NCI-H2196 (cell line): ENCODE results near the gene CTPS1.

Source experiments
- DNase-seq: peaks from one replicate; lab custom pipeline; 2025; ENCODE audit not compliant: unreplicated experiment; lab: John Stamatoyannopoulos, UW

The CTPS1 gene

DNA sequence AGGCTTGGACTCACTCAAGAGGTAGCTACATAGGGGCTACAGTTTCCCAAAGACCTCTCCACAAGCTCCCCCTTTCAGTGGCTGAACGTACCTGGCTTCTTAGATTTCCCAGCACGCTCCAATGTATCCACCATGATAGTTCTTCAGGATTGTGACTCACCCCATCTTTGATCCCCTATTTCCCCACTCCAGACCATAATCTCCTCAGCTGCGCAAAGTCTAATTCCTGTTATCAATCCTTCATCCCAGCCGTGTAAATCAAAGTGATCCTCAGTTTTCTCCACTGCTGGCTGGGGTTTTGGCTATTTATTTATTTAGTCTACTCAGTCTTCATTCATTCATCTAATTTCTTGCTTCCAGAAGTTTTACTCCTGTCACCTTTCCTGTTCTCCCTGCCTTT, 13.1 kb upstream of the CTPS1 start:
- no peak for DNase-seq

DNA sequence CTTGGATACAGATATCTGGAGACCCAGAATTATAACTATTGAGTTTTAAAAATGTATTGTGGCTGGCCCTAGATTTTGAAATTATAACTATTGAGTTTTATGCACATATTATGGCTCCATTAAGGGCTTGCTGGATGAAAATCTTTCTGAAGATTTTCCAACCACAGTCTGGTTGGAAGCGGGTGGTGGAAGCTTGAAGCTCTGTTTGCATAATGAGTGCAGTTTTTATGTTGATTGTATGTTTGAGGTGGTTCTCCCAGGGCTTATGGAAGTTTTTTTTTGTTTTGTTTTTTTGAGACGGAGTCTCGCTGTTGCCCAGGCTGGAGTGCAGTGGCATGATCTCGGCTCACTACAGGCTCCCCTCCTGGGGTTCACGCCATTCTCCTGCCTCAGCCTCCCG, 10.1 kb upstream of the CTPS1 start:
- DNase-seq: no peak

DNA sequence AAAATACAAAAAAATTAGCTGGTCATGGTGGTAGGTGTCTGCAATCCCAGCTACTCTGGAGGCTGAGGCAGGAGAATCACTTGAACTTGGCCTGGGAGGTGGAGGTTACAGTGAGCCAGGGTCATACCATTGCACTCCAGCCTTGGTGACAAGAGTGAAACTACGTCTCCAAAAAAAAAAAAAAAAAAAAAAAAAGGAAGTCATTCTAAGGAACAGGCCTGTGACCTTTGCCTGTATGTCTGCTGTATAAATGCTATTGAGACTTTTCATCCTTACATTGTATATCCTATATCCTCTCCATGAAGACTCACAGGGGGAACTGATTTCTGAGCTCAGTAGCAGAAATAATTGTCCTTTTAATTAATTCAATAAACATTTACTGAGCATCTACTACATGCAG, 7.5 kb upstream of the CTPS1 start:
- no peak for DNase-seq

DNA sequence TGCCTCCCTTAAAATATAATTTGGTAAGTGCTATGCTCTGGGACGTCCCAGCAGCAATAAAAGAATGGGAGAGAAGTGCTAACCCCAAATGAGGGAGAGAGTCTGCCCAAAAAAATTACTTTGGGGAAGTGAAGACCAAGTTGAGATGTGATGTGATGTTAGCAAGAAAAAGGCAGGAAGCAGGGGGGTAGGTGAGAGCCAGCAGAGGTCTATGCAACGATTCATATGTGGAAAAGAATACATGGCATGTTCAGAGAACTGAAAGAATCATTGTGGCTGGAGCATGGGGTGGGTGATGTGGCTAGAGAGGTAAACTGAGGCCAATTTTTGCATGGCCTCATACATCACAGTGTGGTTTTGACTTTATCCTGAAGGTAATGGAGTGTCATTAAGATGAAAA, 5.6 kb upstream of the CTPS1 start:
- no peak for DNase-seq

DNA sequence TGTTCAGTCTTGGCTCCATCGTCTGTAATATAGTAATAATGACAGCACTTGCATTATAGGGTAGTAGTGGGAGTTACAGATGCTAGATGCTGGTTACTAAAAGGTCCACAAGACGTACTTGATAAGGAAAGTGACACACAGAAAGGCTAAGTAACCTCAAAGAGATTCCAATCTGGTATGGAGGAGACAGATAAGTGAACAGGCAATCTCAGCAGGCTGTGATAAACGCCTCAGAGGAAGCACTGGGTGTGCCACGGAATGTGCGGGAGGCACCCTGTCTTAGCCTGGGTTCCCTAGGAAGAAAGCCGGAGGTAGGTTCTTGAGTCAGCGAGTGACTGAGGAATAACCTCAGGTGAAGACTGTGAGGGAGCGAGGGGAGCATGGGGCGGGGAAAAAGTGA, 4.6 kb upstream of the CTPS1 start:
- no peak for DNase-seq

DNA sequence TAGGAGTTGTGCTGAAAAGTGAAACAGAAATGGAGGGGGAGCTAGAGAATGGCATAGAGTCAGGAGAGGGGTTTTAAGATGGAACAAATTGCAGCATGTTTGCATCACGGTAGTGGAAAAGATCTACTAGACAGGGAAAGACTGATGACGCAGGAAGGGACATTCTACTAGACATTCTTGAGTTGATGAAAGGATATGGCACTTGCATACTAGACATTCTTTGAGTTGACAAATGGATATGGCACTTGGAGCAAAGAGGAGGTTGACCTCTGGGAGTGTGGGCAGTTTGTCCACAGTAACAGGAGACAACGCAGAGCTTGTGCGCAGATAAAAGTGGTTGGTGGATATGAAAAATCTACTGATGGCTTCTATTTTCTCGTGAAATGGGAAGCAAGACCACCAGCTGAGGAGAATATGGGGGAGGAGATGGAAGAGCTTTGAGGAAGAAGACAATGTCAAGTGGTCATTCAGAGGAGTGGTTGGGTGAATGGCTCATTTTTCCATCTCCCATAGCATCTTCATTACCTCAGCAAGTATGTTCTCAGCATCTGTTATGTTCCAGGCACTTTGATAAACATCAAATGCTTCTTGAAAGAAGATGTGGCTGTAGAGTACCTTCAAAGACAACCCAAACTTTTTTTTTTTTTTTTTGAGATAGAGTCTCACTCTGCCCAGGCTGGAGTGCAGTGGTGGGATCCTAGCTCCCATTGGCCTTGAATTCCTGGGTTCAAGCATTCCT, 2.4 kb upstream of the CTPS1 start:
- no peak for DNase-seq

DNA sequence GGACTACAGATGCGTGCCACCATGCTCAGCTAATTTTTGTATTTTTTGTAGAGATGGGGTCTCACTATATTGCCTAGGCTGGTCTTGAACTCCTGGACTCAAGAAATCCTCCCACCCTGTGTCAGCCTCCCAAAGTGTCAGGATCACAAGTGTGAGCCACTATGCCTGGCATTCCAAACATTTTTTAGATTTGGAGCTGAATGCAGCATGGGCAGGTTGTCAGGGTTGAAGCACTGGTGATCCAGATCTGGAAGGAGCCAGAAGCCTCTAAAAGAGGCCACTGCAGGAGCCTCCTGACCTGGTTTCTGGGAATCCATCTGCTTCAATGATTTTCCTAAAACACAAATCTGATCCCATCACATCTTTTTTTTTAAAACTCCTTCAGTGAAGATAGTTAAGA, 1.8 kb upstream of the CTPS1 start:
- DNase-seq: no peak

DNA sequence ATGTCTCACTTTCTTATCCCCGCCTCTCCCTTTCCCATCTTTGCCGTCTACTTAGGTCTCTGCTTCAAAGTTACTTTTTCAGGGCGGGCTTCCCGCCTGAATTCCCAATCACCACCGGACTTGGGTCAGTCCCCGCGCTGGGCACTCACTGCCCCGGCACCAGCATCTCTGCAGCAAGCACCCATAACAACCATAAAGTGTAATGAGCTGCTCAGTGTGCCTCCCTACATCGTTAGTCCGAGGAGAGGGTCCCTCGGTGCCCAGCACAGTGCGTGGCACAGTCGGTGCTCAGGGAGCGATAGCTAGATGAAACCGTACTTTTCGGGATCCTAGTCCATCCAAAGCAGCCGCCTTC, 633 bp upstream of the CTPS1 start:
- DNase-seq: no peak

DNA sequence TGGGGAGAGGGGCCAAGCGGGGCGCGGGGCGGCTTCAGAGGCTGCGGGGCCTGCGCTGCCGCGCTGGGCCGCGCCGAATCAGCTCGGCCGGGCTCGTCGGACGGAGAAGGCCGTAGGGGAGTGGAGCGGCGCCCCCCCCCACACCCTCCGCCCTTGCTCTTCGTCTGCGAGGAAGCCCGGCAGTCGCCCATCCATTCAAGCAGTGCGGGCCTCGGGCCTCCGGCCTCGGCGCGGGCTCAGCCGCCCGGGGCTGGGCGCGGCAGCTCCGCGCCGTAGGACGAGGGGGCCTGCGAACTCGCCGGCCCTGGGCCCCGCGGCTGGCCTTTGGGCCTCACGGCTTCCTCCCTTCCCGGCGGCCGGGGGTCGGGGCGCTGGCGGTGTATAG, 564 bp downstream of the CTPS1 start:
- no peak for DNase-seq

DNA sequence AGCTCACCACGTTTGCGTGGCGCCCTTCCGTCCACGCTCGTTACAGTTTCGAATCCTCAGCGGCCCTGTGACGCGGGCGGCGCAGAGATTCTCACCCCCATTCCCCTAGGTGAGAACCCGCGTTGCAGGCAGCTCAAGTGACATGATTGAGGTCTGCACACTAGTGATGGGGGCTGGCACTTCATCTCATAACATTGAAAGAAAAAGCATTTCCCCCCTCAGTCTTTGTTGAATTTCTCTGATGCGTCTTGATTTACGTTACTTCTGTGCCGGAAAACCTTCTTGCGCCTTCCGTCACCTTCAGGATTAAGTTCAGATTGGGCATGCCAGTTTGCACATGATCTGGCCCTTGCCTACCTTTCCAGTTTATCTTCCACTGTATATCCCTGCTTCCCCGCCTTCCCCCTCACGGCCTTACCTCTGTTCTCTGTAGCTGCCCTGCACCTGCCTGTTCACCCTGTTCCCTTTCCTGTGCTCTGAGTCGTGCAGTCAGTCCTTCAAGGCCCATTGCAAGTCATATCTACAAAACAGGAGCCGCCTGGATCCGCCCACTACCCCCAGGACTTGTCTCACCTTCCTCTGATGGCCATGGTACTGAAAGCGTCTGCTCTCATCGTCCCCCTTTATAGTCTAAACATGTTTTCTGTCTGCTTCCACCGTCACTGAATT, 1.1 kb downstream of the CTPS1 start:
- no peak for DNase-seq

DNA sequence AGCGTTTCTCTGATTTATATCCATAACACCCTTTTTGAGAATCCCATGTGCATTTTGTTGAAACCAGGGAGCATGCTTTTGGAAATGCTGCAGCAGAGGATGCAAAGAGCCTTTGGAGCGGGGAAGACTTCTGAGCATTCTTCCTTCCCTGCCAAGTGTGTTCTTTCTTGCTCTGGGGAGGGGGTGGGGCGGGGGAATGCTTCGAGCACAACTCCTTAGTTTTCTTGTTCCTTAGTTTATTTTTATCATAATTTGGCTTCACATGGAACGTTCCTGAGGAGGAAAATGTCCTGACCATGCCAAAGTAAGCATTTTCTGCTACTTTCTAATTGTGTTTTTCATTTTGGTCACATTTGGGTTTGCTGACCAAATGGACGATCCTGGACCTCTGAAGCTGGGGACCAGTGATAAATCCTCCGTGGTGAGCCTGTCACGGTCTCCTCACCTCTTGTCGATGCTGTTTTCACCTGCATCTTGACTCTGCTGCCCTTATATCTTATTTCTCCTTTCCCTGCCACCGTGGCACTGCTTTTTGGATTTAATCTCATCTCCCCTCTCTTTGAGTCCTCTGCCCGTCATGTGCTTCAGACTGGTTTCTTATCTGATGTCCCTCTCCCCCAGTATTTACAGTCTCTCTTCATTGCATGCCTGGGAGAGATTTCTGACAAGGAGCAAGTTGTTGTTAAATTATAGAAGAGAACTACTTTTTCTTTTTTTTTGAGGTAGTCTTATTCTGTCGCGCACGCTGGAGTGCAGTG, 2.4 kb downstream of the CTPS1 start:
- no peak for DNase-seq

DNA sequence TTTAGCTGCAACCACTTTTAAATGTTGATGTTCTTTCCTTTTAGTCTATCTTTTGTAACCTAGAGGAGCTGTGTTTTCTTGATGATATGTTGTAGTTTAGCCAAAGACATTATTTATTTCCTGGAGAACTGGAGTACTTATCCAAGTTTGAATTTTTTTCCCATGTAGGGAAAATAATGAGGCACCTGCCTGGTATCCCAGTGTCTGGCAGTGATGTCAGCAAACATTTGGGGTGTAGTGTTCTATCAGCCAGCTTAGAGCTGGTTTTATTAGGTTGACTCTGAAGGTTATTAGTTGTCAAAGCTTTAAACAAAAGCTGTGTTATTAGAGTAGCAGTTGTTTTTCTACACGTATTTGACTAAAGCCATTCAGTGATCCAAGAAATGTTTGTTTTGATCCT, 3.2 kb downstream of the CTPS1 start:
- no peak for DNase-seq

DNA sequence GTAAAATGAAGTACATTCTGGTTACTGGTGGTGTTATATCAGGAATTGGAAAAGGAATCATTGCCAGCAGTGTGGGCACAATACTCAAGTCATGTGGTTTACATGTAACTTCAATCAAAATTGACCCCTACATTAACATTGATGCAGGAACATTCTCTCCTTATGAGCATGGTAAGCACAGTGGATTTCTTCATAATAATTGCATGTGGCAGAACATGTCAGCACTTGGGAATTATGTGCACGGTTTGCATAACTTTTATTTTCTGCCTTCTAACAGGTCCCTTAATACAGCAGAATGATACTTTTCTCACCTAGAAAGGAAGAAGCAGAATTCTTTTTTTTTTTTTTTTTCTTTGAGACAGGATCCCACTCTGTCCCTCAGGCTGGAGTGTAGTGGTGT, 3.8 kb downstream of the CTPS1 start:
- no peak for DNase-seq

DNA sequence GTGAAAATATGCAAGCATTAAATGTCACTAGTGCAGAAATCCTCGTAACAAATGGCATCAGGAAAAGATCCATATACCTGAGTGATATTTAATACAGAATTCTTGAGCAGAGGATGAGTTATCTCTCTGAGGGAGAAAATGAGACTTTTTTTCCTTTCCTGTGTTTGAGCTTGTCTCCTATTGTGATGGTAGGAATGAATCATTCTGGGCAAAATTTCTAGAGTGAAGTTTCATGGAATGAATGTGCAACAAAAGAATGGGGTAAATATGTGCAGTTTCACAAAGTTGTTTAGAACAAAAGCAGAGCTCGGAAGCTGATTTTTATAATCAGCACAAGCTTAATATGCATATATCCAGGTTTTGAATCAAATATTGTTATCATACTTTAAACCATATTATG, 4.6 kb downstream of the CTPS1 start:
- no peak for DNase-seq

DNA sequence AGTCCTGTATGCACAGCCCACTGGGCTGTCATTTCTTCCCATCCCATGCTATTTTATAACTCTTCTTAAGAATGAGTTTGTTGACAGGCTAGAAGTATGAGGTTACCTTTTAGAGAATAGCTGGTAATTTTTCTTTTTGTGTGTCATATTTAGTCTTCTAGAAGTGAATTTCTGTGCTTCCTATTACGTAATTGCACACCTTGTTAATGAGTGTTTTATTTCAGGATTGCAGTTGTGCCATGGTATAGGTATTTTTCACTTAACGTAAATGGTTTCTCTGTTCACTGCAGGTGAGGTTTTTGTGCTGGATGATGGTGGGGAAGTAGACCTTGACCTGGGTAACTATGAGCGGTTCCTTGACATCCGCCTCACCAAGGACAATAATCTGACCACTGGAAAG, 5.0 kb downstream of the CTPS1 start:
- DNase-seq: no peak

DNA sequence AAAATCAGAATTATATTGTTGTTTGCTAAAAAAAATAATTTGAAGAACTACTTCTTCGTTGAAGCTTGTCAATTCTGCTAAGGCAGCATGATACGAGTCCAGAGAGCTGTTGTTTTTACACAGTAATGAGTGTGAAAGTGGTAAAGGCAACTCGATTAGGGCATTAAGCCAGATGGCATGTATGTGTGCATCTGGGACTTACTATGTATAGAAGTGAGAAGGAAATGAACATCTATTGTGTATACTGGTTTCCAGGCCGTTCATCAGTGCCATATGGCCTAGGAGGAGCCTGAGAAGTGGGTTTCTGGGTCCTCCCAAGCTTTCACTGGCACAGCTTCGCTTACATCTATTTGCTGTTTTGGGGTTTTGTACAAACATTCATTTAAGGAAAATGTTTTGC, 5.7 kb downstream of the CTPS1 start:
- no peak for DNase-seq

DNA sequence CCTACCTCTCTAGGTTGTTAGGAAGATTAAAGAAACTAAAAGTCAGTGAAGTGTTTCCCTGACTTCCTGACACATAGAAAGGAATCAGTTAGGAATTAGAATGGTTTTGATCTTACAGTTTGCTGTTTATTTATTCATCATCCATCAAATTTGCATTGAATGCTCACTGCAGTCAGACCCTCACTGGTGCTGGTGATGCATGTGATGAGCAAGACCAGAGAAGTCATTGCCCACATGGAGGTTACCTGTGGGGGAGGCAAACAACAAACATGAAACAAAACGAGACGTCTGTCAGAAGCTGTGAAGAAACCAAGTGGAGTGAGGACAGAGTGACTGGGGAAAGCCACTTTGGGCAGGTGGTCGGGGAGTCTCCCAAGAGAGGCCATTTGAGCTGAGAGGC, 6.4 kb downstream of the CTPS1 start:
- DNase-seq: no peak

DNA sequence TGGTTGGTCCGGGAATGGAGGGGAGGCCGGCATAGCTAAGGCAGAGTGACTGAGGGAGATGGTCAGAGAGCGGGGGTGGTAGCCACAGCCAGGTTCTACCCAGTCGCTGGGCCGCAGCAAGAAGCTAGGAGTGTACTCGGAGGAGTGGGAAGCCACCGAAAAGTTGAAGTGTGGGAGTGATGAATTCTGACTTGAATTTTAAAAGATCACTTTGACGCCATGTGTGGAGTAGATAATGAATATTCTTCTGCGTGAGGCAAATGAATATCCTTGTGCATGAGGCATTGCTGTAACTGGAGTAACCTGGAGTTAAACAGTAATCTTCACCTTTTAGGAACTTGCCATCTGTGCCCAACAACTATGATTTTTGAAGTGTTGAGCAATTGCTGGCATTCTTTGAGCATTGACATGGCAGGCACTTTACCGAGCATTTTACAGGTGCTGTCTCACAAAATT, 6.9 kb downstream of the CTPS1 start:
- DNase-seq: no peak

DNA sequence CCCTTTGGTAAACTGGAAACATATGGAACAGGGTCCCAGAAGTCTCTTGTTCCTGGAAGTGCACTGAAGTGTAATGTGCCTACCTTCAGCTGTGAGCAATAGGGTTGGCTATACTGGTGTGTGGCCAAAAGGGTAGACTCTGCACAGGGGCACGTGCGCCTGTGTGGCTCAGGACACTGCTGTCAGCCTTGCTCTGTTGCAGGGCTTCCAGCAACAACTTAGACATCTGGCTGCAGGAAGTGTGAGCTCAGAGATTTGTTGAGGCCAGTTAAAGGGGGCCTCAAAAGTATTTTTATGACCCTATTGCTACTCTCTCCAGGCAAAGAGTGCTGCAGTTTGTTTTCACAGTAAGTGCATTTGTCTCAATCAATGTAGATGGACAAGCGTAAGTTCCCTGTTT, 7.5 kb downstream of the CTPS1 start:
- DNase-seq: no peak

DNA sequence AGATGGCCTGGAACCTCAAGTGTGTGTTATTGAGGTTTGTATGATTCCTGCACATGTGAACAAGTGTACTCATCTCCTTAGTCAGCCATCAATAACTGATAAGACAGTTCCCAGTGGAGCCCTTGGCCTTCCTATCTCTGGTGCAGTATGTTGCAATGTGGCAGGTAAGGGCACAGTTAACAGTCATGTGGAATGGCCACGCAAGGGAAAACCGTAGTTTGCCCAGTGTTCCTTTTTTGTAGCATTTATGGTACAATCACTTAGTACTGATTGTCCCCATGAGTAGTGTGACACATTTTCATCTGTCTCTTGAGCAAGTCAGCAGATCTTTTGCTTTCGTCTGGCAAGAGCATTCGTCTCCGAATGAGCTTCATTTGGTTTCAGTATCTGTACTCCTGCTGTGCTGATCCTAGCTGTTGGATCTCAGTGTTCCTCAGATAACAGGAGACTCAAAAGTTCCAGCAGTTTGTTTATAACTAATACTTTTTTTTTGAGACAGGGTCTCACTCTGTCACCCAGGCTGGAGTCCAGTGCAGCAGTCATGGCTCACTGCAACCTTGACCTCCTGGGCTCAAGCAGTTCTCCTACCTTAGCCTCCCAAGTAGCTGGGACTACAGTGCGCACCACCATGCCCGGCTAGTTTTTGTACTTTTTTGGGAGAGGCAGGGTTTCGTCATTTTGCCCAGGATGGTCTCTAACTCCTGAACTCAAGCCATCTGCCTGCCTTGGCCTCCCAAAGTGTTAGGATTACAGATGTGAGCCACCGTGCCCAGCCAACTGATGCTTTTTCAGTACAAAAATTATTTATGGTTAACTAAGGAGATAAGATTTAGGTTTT, 8.2 kb downstream of the CTPS1 start:
- no peak for DNase-seq

DNA sequence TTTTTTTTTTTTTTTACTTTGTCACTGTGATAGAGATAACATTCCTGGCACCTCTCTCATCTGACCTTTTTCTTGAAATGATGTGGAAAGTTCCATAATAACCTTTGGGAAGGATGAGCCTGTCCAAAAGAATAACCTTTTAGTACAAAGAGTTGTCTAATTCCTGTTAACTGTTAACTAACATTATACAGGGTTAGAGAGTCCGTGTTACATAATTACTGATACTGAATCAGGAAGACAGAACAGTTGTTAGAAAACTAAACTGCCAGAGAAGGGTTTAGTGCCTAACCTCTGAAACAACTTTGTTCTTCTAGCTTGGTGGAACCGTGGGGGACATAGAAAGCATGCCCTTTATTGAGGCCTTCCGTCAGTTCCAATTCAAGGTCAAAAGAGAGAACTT, 8.8 kb downstream of the CTPS1 start:
- DNase-seq: no peak
